GM19467 (cell line): ENCODE measurements around the gene CRYBG2.
"Not testable (repeated sequence)": the region's sequence is repeated elsewhere in the genome, so short reads cannot be mapped to it uniquely, and the experiment has no call there.

Experiments
- ATAC-seq: cut with Tn5 transposase; IDR thresholded peaks from one replicate; pipeline ENCODE4 v1.9.1; 2021; ENCODE audit warnings: mild to moderate bottlenecking, moderate library complexity; ENCODE audit not compliant: unreplicated experiment

CRYBG2 gene

DNA sequence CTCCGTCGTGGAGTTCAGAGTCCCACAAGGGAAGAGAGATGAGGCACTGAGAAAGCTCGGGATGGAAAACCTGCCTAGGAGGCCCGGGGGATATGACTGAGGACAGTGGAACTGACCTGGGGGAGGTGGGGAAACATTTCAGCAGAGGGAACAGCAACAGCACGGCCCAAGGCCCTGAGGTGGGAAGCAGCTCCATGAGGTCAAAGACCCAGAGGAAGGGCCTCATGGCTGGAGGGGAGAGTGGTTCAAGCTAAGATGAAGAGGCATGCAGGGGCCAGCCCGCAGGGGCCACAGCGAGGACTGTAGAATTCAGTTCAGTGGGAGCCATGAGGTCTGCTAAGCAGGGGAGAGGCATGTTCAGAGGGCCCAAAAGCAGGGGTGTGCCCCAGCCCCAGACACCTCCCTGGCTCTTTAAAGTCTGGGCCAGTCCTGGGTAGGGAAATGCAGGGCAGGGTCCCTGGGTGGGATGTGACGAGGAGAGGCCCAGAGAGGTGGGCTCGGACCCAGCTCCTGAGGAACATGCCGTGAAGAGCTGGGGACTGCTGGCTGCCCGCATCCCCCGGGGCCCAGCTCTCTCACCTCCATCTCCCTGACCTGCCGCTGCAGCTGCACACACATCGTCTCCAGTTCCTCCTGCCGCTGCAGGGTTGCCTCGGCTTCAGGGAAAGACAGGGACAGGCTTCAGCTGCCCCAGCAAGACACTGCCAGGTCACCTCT is 57.4 kb downstream of the CRYBG2 start:
- no peak for ATAC-seq

- ATAC-seq = no peak
Measured at GRCh38 chr1:26295194-26296138, 58.5 kb downstream of the CRYBG2 start.

- no peak for ATAC-seq
Measured at GRCh38 chr1:26293911-26294463, 59.9 kb downstream of the CRYBG2 start.

GRCh38 chr1:26292735-26293134 is 61.2 kb downstream of the CRYBG2 start:
- not testable (repeated sequence) for ATAC-seq

- no peak for ATAC-seq
Measured at GRCh38 chr1:26291939-26292338, 62.0 kb downstream of the CRYBG2 start.

- ATAC-seq = no peak
Measured at GRCh38 chr1:26291433-26291832, 62.5 kb downstream of the CRYBG2 start.

- no peak for ATAC-seq
Measured at GRCh38 chr1:26290882-26291261, 63.1 kb downstream of the CRYBG2 start.

- ATAC-seq = no peak
Measured at GRCh38 chr1:26290122-26290881, 63.6 kb downstream of the CRYBG2 start.

DNA sequence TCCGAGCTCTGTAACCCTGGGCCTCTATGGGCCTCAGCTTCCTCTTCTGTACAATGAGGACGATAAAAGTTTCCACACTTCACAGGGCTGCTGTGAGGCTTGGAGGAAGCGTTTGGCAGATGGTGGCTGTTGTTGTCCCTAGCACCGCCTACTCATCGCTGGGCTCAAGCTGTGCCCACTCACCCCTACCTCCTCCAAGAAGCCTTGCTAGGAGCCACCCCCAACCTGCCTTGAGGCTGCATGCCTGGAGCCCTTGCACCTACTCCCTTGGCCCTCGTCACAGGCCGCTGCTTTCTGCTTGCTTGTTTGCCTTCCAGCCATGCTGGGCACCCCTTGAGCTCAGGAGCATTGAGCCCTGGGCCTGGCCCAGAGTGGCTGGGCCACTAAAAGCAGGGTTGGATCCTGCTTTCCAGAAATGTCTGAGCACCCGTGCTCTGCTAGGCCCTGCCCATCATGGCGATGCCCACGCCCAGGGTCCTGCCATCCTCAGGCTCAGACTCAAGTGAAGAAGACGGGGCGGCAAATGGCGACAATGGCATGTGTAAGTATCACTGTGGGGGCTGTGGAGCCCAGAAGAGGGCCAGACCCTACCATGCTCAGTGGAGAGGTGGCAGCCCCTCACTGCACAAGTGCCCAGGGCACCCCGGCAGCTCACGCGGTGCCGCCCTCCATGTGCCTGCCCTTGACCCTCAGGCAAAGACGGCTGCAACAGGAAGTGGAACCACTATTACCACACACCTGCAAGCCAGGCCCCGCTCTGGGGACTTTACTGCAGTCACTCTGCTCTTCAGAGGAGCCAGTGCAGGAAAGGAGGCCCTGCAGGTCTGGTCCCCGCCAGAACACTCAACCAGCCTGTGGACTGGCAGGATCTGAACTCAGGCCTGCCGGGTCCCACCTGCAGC is 64.5 kb downstream of the CRYBG2 start:
- peak; percentile 34 for ATAC-seq

DNA sequence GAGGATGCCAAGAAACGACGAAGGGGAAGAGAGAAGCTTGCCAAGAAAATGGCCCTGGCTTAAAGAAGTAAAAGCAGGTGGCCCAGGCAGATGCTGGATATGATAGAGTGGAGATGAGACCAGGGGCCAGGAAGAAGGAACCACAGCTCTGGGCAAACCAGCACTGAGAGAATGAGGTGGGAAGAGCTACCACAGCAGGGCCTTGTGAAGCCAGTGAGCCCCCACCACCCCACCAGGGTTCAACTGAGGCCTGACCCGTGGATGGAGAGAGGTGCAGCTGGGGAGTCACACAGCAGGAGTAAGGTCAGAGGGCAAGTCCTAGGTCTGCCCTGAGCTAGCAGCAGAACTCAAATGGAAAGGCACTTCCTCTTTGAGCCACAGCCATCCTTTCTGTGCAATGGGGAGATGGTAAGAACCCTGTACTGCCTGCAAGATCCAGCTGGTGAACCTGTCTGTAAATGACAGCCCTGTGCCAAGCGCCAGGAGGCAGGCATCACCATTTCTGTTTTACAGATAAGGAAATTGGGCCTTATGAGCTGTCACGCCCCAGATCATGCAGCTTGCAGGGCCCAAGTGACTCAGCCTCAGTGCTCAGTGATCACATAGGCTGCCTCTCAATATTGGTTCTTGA is 65.5 kb downstream of the CRYBG2 start:
- ATAC-seq = no peak

DNA sequence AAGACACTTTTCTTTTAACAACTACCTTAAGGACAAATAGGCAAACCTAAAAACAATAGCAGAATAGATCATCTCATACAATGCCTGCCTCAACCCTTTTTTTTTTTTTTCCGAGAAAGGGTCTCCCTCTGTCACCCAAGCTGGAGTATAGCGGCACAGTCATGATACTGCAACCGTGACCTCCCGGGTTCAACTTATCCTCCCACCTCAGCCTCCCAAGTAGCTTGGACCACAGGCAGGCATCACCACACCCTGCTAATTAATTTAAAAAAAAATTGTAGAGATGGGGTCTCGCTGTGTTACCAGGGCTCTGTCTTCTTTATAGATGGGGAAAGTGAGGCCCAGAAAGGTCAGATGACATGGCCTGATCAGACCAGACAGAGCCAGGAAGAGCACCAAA is 66.1 kb downstream of the CRYBG2 start:
- ATAC-seq = no peak

- ATAC-seq = peak; percentile 41
Measured at GRCh38 chr1:26287033-26287711, 66.8 kb downstream of the CRYBG2 start.

DNA sequence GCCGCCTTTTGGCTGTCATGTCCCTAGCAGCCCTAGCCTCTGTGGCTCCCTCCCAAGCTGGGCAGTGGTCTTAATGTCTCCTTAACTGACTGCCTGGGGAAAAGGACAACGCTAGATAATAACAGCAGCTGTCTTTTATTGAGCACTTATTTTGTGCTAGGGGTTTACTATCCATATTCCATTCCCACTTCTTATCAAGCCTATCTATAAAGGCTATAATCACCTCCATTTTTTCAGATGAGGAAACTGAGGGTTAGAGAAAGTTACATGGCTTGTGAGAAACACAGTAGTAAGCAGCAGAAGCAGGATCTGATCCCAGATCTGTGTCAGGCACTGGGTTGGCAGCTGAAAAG is 67.9 kb downstream of the CRYBG2 start:
- ATAC-seq = no peak

DNA sequence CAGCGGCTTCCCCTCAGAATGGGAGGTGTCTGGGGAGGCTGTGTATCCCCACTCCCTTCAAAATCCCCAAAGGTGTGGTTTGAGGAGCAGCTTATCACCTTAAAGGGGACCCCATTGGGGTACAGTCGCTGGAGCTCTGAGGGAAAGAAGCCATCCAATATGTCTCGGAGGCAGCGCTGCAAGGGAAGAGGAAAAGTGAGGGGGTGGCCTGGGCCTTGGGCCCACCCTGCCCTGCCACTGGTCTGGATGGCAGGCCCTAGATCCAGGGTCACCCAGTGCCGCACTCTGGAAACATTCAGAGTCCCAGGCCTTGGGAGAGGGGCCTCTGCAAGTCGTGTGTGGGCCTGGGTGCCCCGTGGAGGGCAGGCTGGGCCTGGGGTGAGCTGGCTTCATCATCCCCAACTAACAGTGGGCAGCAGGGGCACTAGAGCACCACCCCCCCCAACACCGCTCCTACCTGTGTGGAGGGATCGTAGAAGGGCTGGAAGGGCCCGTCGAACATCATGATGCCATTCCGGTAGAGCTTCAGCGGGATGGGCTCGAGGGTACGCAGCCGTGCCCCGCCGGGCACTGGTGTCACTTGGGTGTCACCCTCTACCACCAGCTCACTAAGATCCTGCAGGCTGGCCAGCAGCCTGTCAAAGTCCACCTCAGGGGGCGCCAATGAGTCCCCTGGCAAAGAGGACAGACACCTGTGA is 68.4 kb downstream of the CRYBG2 start:
- no peak for ATAC-seq

DNA sequence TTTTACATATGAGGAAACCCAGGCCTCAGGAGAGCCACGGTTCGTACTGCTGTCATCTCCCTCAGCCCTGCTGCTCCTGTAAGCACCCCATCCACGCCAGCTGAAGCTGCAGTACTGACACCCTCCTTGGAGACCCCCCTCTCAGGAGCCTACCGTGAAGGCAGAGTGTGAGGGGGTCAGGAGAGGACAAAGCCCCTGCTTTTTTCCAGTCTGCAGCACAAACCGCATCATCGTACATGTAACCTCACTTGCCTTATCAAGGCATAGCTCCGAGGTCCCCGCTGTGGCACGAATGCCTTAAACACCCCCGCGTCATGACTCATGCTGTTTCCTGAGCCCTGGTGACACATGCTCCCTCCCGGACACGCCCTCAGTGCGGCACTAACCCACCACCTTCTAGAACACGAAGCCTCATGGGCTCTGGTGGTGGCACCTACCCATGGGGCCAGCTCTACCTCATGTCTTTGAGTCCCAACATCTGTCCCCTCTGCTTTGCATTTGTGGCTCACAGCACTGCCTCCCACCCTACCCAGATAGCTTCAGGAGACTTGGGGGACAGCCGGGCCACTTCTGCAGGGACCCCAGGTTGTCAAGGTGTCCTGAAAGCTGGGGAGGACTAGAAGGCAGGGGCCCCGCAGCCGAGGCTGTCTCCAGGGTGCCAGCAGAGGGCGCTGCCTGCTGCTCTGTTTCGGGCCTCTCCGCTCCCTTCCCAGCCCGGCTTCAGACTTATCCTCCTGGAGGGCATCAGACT is 69.2 kb downstream of the CRYBG2 start:
- no peak for ATAC-seq

- no peak for ATAC-seq
Measured at GRCh38 chr1:26283871-26284596, 69.9 kb downstream of the CRYBG2 start.

DNA sequence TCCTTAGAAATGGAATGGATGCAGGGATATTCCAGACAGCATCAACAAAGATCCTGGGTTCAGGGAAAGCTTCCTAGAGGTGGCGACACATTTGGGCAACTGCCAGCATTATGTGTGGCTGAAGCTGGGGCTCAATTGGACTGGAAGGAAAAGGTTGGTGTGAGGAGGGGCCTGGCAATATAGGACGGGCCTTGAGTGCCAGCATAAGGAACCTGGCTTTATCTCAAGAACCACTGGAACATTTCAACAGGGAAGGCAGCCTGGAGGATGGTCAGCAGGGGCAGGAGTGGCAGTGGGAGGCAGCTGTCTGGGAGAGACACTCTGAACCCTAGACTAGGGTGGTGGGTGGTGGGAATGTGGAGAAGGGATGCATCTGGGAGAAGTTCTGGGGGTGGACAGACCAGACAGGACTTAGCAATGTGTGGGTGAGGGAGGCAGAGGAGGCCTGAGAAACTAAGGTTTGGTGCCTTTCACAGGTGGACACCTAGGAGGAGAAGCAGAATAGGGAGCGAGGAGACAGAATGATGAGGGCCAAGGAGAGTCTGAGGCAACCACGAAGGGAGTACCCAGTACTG is 70.6 kb downstream of the CRYBG2 start:
- ATAC-seq = no peak
